T-helper 2 cell treated with Interferon-gamma antibody and Interleukin-4, amounts not matched to agents 100 ng/mL and 5 ng/mL, for 36 hours (primary cell): ENCODE measurements around the gene PATL1. TPM values are rescaled to one million over a fixed set of nuclear protein-coding genes. Genes with fewer than 3 reads are reported as not detected.
"Not testable (repeated sequence)": the region's sequence is repeated elsewhere in the genome, so short reads cannot be mapped to it uniquely, and the experiment has no call there.

Source experiments
- intact Hi-C: fragments of 100-400 bp; cut with micrococcal nuclease; formaldehyde crosslinking; loops from one replicate; pipeline ENCODE4 v1.15.1; 2023
- total RNA-seq: library from RNA; stranded (reverse); gene quantifications from 2 replicates; pipeline ENCODE4 v1.2.3, GENCODE V29; 2022

The PATL1 gene
- total RNA-seq, 1 donor from 2014 or later, result 51.3 TPM

GRCh38 chr11:59678118-59678812 lies 9.4 kb upstream of the PATL1 start:
- intact Hi-C loops, result no loop called here

DNA sequence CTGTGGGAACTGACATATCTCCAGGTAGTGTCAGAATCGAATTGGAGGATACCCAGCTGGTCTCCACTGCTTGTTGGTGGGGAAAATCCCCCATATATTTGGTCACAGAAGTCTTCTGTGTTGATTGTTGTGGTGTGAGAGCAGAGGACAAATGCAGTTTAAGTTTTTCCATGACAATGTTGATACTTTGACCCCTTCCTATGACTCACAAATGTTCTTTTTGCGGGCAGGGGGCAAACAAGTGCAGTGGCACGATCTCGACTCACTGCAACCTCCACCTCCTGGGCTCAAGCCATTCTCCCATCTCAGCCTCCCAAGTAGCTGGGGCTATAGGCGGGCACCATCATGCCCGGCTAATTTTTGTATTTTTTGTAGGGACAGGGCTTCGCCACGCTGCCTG lies 7.4 kb upstream of the PATL1 start:
- intact Hi-C loops, result no loop called here

- intact Hi-C loops, result no loop called here
These were observed 5.5 kb upstream of the PATL1 start for GRCh38 chr11:59674291-59674690.

DNA sequence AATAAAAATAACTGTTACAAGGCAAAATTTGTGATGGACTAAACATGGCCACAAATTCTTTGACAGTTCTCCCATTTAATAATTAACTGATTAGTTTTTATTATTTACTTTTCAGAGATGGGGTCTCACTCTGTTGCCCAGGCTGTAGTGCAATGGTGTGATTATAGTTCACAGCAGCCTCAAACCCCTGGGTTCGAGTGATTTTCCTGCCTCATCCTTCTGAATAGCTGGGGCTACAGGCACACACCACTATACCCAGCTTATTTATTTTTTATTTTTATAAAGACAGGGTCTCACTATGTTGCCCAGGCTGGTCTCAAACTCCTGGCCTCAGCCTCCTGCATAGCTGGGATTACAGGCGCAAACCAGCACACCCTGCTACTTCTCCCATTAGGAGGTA lies 4.5 kb upstream of the PATL1 start:
- intact Hi-C loops, result no loop called here

DNA sequence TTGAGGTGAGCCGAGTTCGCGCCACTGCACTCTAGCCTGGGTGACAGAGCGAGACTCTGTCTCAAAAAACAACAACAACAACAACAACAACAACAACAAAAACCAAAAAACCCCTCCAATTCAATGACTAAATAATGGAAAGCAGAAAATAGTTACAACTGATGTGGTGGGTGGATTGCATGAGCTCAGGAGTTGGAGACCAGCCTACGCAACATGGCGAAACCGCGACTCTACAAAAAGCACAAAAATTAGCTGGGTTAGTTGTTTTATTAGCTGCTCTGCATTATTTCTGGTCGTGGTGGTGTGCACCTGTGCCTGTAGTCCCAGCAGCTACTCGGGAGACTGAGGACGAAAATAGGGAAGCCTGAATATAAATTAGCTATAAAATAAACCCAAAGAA lies 2.6 kb upstream of the PATL1 start:
- intact Hi-C loops, result no loop called here

DNA sequence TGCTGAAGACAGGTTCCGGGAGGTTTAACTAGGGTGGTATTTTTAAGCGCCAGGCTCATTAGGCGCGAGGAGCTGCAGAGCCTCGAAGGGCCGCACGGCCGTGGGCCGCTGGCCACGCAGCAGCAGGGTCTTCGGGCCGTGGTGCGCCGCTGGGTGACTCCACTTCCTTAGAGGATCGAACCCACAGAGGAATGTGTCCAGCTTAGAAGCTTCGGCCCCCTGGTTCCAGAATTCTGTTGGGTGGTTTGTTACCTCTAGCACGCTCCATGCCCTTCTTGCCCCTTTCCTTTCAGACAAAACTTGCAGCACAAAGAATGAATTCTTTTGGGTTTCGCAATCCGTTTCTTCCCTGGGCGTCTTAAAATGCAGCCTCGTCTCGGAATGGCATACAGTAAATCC lies 773 bp upstream of the PATL1 start:
- intact Hi-C loops, result loop anchor here (1.0 to 10.0 kb wide), 5 partner anchors 53 to 495 kb away; partner anchors contain the start of genes DTX4, MRPL16 and STX3

- intact Hi-C loops, result loop anchor here (10.0 kb wide), 1 partner anchor 494 kb away; the partner anchor contains the start of gene DTX4
These were observed 468 bp downstream of the PATL1 start for GRCh38 chr11:59668188-59668949.

DNA sequence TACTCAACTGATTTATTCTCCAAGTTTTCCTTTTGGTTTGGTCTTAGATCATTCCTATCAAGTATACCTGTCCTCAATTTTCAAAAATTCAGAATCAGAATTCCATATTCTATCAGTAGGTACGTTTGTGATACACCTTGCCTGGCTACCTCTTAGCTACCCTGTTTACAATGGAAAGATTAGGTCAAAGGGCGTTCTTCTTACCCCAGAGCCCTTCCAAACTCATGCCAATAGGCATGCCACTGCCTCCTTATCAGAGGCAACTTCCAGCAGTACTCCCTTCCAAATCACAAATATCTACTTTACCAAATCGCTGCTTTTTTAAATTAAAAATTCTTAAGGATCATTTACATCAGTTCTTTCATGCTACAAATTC lies 1.0 kb downstream of the PATL1 start:
- intact Hi-C loops, result loop anchor here (10.0 kb wide), 1 partner anchor 493 kb away; the partner anchor contains the start of gene DTX4

- intact Hi-C loops, result loop anchor here (10.0 kb wide), 1 partner anchor 492 kb away; the partner anchor contains the start of gene DTX4
These were observed 1.9 kb downstream of the PATL1 start for GRCh38 chr11:59666969-59667368.

- intact Hi-C loops, result loop anchor here (10.0 kb wide), 1 partner anchor 486 kb away; the partner anchor contains the start of gene DTX4
These were observed 8.2 kb downstream of the PATL1 start for GRCh38 chr11:59660621-59661020.

DNA sequence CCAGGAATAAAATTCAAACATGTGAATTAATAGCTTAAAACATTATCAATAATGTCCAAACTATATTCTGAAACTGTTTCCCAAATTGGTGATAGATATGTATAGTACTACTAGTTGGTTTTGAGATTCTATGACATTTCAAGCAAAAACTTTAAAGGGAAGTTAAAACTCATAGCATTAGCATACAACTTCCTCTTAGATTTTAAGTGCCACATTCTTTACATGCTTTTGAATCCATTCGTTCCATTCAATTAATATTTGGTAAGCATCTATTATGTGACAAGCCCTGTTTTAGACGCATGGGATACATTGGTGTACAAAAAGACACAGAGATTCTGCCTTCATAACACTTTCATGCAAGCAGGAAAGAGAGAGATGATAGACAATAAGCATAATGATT lies 8.9 kb downstream of the PATL1 start:
- intact Hi-C loops, result loop anchor here (10.0 kb wide), 1 partner anchor 485 kb away; the partner anchor contains the start of gene DTX4

GRCh38 chr11:59658036-59658435 lies 10.8 kb downstream of the PATL1 start:
- intact Hi-C loops, result no loop called here

DNA sequence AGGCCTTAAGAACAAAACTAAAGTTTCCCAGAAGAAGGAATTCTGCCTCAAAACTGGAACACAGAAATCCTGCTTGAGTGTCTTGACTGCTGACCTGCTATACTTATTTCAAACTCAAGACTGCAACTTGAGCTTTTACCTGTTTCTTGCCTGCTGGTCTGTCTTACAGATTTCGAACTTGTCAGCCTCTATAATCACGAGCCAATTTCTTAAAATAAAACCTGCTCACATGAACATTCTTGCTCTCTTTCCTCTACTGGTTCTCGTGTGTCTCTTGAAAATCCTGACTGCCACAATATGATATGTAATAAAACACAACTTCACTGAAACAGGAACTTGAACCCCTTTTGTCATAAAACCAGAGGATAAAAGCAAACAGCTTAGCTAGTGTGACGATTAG lies 13.9 kb downstream of the PATL1 start:
- intact Hi-C loops, result no loop called here

DNA sequence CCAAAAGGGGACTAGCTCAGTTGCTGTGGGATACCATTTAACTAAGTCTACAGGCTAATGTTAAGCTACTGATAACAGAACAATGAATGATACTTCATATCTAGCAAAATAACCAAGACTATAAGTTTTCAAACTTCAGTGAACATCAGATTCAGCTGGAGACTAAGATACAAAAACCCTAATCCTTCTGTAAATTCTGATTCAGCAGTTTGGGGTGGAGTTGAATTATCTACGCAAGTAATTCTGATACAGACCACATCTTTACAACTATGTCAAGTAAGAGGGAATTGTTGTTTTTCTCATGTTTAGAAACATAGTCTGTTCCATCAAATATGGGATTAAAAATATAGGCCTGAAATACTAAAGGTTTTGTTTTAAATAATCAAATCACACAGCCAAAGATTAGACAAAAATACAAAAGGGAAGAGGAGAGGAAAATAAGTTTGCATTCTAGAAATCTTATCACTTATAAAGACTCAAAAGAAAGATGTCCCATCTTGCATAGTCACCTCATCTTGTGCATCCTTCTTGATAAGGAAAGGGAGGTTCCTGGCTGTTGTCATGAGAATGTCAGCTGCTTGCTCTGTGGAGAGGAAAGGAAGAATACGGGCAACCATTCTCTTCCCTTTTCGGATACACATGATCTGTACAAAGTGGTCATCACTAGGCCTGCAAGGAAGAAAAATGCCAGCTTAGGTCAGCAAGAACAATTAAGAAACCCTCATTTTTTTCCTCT lies 21.4 kb downstream of the PATL1 start:
- intact Hi-C loops, result no loop called here

- intact Hi-C loops, result no loop called here
These were observed 24.3 kb downstream of the PATL1 start for GRCh38 chr11:59644528-59644927.

DNA sequence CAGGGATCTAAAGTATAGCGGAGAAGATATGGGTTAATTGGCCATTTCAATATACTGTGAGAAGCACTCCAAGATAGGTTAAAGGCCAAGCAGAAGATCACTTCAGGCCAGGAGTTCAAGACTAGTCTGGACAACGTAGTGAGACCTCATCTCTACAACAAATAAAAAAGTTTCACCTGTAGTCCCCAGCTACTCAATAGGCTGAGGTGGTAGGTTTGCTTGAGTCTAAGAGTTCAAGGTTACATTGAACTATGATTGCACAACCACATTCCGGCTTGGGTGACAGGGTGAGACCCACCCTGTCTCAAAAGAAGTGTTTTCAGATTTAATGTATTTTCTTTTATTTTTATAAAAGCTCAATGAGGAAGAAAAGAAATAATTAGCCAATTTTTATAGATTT lies 25.4 kb downstream of the PATL1 start:
- intact Hi-C loops, result no loop called here

DNA sequence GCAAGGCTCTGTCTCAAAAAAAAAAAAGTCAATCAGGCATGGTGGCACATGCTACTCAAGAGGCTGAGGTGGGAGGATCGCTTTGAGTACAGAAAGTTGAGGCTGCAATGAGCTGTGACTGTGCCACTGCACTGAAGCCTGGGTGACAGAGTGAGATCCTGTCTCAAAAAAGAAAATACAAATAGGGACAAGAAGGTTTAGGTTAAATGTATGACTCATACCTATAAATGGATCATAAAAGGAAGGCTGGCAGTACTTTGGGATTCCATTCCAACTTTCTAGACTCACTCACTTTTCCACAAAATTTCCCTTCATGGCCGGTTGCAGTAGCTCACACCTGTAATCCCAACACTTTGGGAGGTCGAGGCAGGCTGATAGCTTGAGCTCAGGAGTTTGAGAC lies 27.7 kb downstream of the PATL1 start:
- intact Hi-C loops, result no loop called here

GRCh38 chr11:59630493-59630892 lies 38.3 kb downstream of the PATL1 start:
- intact Hi-C loops, result no loop called here

GRCh38 chr11:59629996-59630395 lies 38.8 kb downstream of the PATL1 start:
- intact Hi-C loops, result no loop called here

DNA sequence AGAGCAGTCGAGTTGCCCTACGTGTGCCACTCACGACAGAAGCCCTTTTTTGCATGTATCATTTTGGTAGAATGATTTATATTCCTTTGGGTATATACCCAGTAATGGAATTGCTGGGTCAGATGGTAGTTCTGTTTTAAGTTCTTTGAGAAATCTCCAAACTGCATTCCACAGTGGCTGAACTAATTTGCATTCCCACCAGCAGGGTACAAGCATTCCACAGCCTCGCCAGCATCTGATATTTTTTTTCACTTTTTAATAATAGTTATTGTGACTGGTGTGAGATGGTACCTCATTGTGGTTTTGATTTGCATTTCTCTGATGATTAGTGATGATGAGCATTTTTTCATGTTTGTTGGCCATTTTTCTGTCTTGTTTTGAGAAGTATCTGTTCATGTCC lies 41.9 kb downstream of the PATL1 start:
- intact Hi-C loops, result not testable (repeated sequence)

DNA sequence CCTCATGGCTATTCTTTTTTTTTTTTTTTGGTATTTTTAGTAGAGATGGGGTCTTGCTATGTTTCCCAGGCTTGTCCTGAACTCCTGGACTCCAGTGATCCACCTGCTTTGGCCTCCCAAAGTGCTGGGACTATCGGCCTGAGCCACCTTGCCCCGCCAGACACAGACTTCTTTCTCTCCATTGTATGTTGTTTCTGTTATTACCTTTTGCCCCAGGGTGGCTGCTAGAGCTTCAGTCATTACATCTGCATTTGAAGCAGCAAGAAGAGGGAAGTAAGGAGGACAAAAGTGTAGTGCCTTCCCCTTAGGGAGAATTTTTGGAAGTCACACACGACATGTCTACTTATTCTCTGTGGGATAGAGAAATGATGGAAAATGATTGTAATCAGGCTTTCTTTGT lies 43.1 kb downstream of the PATL1 start:
- intact Hi-C loops, result no loop called here

- intact Hi-C loops, result no loop called here
These were observed 51.0 kb downstream of the PATL1 start for GRCh38 chr11:59617876-59618275.
